ENCODE measurements around the gene ASIP. TPM values are rescaled to one million over a fixed set of nuclear protein-coding genes. Genes with fewer than 3 reads are reported as not detected.

Gene ASIP
- total and polyA plus RNA-seq, 2 of the 13 experiments (the other 11 are each of a cell fraction or from before 2014, with no cell fraction given), result not detected

- TF ChIP-seq IKZF5 (CRISPR knock-in tag; IDR thresholded peaks at IDR 0.05) (0 out of 2 replicates have a peak, but pooled peaks have one; percentile 20), ZNF614 (CRISPR knock-in tag; IDR thresholded peaks at IDR 0.05; ENCODE audit: borderline replicate concordance) (peak; percentile 49; the same call in 1 of the 2 replicates), ZSCAN9 (CRISPR knock-in tag; IDR thresholded peaks at IDR 0.05; ENCODE audit: borderline replicate concordance) (peak; percentile 41; the same call in 1 of the 2 replicates), DRAP1 (CRISPR knock-in tag; IDR thresholded peaks at IDR 0.05) (0 out of 2 replicates have a peak, but pooled peaks have one; percentile 37), ZNF687 (CRISPR knock-in tag; IDR thresholded peaks at IDR 0.05) (peak; percentile 65), ZBTB33 (CRISPR knock-in tag; IDR thresholded peaks at IDR 0.05) (peak; percentile 50; the same call in 1 of the 2 replicates), NFYC (CRISPR knock-in tag; IDR thresholded peaks at IDR 0.05) (peak; percentile 74), ZNF292 (CRISPR knock-in tag; IDR thresholded peaks at IDR 0.05; ENCODE audit: borderline replicate concordance, low read depth) (peak; percentile 71; the same call in 1 of the 2 replicates), THRA (CRISPR knock-in tag; IDR thresholded peaks at IDR 0.05; ENCODE audit: borderline replicate concordance) (0 out of 2 replicates have a peak, but pooled peaks have one; percentile 16), ARID5B (CRISPR knock-in tag; IDR thresholded peaks at IDR 0.05) (peak; percentile 27; the same call in 1 of the 2 replicates), ETV5 (CRISPR knock-in tag; IDR thresholded peaks at IDR 0.05; ENCODE audit: borderline replicate concordance) (peak; percentile 64; the same call in 1 of the 2 replicates)
These were observed 35.9 kb upstream of the ASIP start (continued) for GRCh38 chr20:34205172-34205880.

Data from HepG2 (cell line).